Activated naive CD4-positive, alpha-beta T cell treated with anti-CD3 and anti-CD28 coated beads, Interleukin-2, amount 50 U/mL, for 24 hours (primary cell): ENCODE data around the gene SOCS7.

Source experiments
- H3K27ac Mint-ChIP-seq: one replicate; pipeline ENCODE4 v1.8.0; 2021; ENCODE audit warnings: mild to moderate bottlenecking, mixed read lengths
- H3K27me3 Mint-ChIP-seq: one replicate; pipeline ENCODE4 v1.8.0; 2021; ENCODE audit warnings: mixed read lengths
- H3K36me3 Mint-ChIP-seq: one replicate; pipeline ENCODE4 v1.8.0; 2021; ENCODE audit warnings: mixed read lengths
- H3K4me1 Mint-ChIP-seq: one replicate; pipeline ENCODE4 v1.8.0; 2021; ENCODE audit warnings: mixed read lengths
- H3K4me3 Mint-ChIP-seq: one replicate; pipeline ENCODE4 v1.8.0; 2021; ENCODE audit warnings: mild to moderate bottlenecking, mixed read lengths
- H3K9me3 Mint-ChIP-seq: one replicate; pipeline ENCODE4 v1.8.0; 2021; ENCODE audit warnings: mixed read lengths

SOCS7 gene

DNA sequence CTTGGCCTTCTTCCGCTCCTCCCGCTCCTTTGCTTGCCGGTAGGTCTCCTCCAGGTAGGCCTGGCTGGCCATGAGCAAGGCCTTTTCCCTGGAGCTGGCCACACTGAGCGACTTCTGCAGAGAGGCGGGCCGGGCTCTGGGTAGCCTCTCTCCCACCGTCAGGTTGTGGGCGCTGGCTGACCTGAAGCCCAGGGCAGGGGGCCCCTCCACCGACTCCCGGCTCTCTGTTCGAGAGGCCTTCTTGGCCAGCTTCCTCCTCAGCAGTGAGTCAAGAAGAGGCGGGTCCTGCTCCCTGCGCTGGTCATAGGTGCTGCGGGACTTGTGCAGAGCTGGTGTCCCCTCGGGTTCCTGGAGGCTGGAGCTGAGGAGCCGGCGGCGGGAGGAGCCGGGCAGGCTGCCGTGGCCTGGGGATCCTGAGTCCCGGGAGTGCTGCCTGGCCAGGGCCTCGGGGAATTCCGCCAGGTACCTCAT is 20.7 kb upstream of the SOCS7 start:
- H3K27ac Mint-ChIP-seq = no peak overlapping the region
- peaks cover 7% of the 10 kb centered on the region for H3K4me1 Mint-ChIP-seq
- H3K36me3 Mint-ChIP-seq = no peaks in the 10 kb centered on the region
- no peaks in the 10 kb centered on the region for H3K9me3 Mint-ChIP-seq
- no peaks in the 10 kb centered on the region for H3K27me3 Mint-ChIP-seq
- H3K4me3 Mint-ChIP-seq = no peak overlapping the region

DNA sequence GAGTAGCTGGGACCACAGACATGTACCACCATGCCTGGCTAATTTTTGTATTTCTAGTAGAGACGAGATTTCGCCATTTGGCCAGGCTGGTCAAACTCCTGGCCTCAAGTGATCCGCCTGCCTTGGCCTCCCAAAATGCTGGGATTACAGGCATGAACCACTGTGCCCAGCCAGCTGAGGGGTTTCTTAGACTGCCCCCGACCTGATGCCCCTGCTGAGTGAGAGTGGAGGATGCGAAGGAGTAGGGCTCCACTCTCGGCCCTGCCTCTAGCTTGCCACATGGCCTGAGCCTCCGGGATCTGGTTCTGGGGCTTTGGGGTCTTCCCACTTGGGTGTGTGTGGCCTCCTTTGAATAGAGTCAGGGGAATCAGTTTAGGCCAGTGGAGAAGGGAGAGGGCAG is 18.9 kb upstream of the SOCS7 start:
- no peaks in the 10 kb centered on the region for H3K27me3 Mint-ChIP-seq
- no peaks in the 10 kb centered on the region for H3K36me3 Mint-ChIP-seq
- H3K4me1 Mint-ChIP-seq = no peaks in the 10 kb centered on the region
- no peak overlapping the region for H3K27ac Mint-ChIP-seq
- H3K4me3 Mint-ChIP-seq = no peak overlapping the region
- no peaks in the 10 kb centered on the region for H3K9me3 Mint-ChIP-seq

DNA sequence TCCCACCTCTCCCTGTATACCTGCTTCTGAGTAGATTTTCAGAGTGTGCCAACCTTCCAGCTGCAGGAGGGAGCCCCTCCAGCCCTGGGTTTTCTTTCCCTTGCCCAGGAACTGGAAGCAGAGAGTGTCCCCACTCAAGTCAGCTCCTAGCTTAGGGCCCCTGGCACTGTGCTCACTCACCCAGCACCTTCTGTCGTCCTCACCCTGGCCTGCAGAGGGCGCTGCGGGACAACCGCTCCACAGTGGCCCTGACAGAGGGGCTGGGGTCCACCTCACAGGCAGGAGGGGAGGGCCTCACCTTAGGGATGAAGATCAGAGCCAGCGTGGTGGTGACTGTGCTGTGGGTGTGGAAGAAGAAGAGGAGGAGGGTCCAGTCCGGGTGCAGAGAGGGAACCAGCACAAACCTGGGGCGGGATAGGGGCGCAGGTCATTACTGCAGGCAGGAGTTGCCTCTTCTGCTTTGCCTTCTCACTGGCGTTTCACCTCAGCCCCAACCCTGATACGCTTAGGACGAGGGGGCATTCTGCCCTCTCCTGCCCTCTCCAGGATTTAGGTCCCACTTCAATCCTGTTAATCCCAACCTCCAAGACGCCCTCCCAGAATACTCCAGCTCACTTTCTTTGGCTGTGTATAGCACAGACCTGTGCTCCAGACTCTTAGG is 17.9 kb upstream of the SOCS7 start:
- Mint-ChIP-seq H3K9me3 (no peaks in the 10 kb centered on the region), H3K27me3 (no peaks in the 10 kb centered on the region), H3K36me3 (no peaks in the 10 kb centered on the region), H3K27ac (peak overlapping the region; percentile 41), H3K4me1 (no peaks in the 10 kb centered on the region), H3K4me3 (no peak overlapping the region)

DNA sequence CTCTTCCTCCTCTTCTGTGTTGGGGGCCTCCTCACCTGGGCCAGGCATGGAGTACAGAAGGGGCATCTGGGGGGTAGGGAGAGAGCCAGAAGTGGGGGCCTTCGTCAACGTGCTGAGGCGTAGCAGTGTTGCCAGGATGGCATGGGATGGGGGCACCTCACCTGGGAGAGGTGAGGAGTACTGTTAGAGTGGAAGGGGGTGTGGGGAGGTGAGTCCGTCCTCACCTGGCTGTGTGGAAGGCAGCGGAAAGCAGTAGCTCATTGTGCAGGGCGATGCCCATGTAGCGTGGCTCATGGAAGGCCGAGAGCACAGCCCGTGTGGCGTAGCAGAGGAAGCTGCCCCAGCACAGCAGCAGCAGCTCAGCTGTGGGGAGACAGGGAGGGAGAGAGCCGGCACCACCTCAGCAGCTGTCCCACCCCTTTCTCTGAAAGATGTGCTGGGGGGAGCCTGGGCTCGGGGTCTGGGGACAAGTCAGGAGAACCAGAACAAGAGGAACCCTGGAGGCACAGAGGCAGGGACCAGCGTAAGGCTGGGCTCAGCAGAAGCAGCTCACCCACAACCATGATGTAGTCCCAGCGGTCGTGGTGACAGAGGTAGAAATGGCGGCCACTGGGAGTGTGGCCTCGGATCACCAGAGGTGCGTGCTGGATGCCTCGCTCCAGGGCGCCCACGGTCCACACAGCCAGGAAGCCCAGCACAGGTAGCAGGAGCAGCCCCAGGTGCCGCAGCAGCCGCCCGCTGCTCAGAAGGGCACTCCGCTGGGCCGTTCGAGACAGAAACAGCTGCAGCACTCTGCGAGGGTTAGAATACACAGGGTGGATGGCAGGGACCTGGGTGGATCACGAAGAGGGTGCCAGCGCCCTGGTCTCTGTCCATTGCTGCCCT is 16.9 kb upstream of the SOCS7 start:
- Mint-ChIP-seq H3K36me3 (no peaks in the 10 kb centered on the region), H3K27ac (no peak overlapping the region), H3K4me1 (no peaks in the 10 kb centered on the region), H3K27me3 (no peaks in the 10 kb centered on the region), H3K4me3 (no peak overlapping the region), H3K9me3 (no peaks in the 10 kb centered on the region)

DNA sequence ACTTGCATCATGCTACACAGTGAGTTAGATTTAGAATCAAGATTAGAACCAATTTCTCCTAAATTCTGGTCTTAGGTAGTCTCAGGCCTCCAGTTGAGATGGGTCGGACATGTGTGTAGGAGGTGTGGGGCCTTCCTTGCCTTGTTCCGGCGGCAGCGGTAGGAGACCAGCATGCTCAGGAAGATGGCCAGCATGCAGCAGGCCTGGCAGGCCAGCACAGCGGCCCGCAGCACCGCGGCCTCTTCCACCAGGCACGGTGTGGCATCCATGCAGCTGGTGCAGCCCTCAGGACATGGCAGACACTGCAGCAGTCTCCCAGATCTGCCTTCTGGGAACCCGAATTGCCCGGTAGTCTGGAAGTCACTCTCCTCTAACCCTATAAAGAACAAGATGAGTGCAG is 14.8 kb upstream of the SOCS7 start:
- Mint-ChIP-seq H3K4me3 (no peak overlapping the region), H3K27ac (no peak overlapping the region), H3K27me3 (no peaks in the 10 kb centered on the region), H3K4me1 (no peaks in the 10 kb centered on the region), H3K36me3 (no peaks in the 10 kb centered on the region), H3K9me3 (no peaks in the 10 kb centered on the region)

DNA sequence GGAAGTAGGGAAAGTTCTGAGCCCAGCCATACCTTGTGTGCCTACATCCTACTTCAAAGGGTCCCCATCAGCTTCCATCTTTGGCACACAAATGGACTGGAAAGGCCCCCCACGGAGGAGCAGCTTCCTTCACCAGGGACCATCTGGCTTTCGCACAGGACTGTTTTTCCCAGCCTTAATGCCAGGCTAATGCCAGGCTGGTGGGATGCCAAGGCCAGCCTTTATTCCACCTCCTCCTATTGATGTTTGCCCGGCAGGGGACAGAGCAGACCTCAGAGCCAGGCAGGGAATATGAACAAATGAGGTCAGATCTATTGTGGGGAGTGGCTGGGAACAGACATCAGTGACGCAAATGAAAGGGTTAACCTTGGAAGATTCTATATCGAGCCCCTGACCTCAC is 13.6 kb upstream of the SOCS7 start:
- Mint-ChIP-seq H3K4me1 (no peaks in the 10 kb centered on the region), H3K36me3 (no peaks in the 10 kb centered on the region), H3K9me3 (no peaks in the 10 kb centered on the region), H3K4me3 (no peak overlapping the region), H3K27me3 (no peaks in the 10 kb centered on the region), H3K27ac (no peak overlapping the region)

DNA sequence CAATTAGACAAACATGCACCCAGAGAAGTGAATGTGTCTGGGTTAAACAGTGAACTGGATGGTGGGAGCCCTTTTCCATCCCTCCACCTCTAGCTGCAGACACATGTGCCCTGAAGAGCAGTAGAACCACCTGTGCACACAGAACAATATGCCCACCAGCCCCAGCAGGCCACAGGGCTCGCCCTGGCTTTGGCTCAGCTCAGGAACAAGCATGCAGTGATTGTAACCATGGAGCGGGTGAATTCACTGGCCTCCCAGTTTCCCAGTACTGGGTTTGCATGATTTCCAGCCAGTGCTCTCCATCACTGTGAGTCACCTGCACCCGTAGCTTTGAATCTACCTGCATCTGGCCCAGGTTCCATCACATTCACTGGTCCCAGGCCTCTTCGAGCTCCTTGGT is 13.1 kb upstream of the SOCS7 start:
- Mint-ChIP-seq H3K9me3 (no peaks in the 10 kb centered on the region), H3K4me3 (no peak overlapping the region), H3K27me3 (no peaks in the 10 kb centered on the region), H3K4me1 (no peaks in the 10 kb centered on the region), H3K27ac (no peak overlapping the region), H3K36me3 (no peaks in the 10 kb centered on the region)

DNA sequence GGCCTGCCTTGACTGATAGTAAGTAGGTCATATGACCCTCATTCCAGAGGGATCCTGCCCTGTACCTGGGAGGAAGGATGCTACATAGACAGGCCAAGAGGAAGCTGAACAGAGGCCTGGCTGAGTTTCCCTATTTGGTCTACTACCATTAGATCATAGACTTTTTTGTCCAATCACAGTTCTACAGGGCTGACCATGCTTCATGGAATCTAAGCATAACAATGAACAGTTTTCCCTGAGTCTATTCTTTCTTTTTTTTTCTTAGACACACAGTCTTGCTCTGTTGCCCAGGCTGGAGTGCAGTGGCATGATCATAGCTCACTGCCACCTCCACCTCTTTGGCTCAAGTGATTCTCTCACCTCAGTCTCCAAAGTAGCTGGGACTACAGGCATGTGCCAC is 11.8 kb upstream of the SOCS7 start:
- Mint-ChIP-seq H3K27ac (no peak overlapping the region), H3K27me3 (no peaks in the 10 kb centered on the region), H3K36me3 (no peaks in the 10 kb centered on the region), H3K9me3 (no peaks in the 10 kb centered on the region), H3K4me1 (no peaks in the 10 kb centered on the region), H3K4me3 (no peak overlapping the region)

DNA sequence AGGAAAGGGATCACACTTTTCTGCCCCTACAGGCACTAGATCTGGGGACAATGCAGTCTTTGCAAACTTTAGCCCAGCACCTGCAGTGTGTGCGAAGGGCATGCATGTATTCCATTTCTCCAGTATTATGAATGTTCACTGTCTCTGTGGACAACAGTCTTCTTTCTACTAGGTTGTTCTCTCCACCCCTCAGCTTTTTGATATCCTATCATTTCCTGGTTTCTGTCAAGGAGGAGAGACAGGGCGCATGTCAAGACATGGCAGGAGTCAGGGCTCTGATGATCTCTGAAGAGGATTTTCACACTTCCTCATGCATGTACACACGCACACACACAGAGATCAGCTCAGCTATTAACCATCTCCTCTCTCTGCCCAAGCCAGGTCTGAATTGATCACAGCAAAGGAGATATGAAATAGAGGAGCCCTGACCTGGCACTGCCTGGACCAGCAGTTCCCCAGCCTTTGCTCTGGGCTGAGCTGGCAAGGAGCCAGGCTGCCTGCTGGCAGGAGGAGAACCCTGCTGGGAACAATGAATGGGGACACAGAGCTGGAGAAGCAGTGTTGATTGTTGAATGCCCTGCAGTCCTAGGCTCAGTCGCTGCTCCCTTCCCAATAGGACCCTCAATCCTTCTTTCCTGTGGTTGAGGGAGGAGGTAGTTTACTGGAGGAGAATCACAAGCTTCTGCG is 10.5 kb upstream of the SOCS7 start:
- H3K4me1 Mint-ChIP-seq = no peaks in the 10 kb centered on the region
- H3K9me3 Mint-ChIP-seq = no peaks in the 10 kb centered on the region
- H3K27ac Mint-ChIP-seq = no peak overlapping the region

DNA sequence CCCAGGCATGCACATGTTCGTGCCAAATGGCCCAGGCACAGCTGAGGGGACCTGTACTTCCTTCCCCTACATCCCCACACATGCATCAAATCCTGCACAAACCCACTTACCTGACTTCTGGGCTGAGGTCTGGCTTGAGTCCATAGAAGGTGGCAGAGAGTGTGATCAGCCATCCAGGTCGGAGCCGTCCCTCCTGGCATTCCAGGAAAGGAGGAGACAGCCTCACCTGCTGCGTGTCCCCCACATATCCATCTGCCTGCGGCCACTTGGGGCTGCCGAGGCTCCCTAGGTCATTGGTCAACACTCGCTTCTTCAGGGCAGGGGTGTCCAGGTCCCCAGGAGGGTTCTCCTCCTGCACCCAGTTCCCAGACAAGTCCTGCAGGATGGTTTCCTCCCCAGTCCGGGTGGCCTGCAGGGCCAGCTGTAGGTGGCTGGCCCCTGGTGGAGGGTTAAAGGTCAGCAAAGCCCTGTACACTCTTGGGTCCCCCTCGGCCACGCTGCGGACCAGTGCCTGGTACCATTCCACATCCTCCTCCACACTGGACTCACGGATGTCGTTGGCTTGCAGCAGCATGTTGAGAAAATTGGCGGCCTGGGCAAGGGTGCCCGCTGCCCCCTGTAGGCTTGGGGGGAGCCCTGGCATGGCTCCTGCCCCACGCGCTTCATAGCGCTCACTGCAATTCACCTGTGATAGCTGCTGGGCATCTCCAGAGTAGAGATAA is 8.6 kb upstream of the SOCS7 start:
- Mint-ChIP-seq H3K9me3 (no peaks in the 10 kb centered on the region), H3K36me3 (no peaks in the 10 kb centered on the region), H3K4me1 (no peaks in the 10 kb centered on the region), H3K4me3 (no peak overlapping the region), H3K27me3 (no peaks in the 10 kb centered on the region), H3K27ac (no peak overlapping the region)

More for the DNA sequence above, 10.5 kb upstream of the SOCS7 start:
- H3K4me3 Mint-ChIP-seq = no peak overlapping the region
- H3K36me3 Mint-ChIP-seq = no peaks in the 10 kb centered on the region
- no peaks in the 10 kb centered on the region for H3K27me3 Mint-ChIP-seq

DNA sequence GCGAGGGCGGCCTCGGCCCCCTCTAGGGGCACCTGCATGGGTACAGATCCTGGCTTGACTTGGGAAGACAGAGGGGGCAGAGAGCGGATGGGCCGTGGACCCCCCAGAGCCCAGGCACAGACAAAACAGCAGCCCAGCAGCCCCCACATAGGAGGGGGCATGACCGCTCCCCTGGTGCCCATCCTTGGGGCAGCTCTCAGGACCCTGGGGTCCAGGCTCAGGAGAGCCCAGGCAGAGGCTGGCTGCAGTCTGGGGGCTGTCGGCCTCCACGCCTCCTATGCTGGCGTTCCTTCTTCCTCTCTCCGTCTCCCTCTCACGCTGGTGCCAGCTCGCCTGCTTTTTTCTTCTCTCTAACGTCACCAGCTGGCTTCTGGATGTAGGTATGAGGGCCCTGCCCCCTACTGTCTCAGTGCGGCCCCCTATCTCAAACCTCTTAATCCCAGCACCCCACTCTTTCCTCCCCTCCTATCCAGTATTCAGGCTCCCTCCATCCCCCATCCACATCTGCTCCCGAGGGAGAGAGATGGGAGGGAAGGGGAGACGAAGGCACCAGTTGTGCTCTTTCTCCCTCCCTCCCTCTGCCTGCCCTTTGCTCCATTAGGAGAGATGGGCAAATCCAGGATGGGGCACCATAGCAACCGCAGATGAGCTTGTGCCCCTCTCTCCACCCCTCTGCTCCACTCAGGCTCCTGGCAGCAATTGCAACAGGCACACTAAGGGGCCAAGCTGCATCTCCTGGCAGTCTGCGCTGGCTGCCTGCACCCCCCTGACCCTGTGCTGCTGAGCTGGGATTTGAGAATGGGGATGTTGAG is 7.8 kb upstream of the SOCS7 start, which contains the start of gene GPR179:
Gene GPR179, minus strand, starts transcription at position 349 of the 812 bp plus-strand sequence. Its CDS starts 167 bp downstream, at position 182.
- Mint-ChIP-seq H3K4me1 (peaks cover under 1% of the 10 kb centered on the region), H3K36me3 (no peaks in the 10 kb centered on the region), H3K9me3 (no peaks in the 10 kb centered on the region), H3K4me3 (no peak within 1 kb of the TSS), H3K27ac (no peak within 1 kb of the TSS), H3K27me3 (no peaks in the 10 kb centered on the region)

DNA sequence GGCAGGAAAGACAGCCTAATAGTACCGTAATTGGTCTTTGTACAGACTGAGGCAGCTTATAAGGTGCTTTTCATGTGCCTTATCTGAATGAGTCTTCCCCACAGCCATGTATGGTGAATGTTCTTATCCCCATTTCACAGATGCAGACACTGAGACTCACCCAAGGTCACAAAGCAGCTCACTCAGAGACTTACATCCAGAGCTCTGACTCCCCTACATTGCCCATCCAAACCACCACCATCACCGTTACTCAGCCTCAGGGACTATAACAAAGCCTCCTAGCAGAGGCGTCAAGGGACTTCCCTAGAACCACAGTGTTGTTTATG is 7.3 kb upstream of the SOCS7 start:
- Mint-ChIP-seq H3K36me3 (no peaks in the 10 kb centered on the region), H3K9me3 (no peaks in the 10 kb centered on the region), H3K27me3 (no peaks in the 10 kb centered on the region), H3K4me1 (peaks cover 5% of the 10 kb centered on the region), H3K27ac (no peak overlapping the region), H3K4me3 (no peak overlapping the region)

DNA sequence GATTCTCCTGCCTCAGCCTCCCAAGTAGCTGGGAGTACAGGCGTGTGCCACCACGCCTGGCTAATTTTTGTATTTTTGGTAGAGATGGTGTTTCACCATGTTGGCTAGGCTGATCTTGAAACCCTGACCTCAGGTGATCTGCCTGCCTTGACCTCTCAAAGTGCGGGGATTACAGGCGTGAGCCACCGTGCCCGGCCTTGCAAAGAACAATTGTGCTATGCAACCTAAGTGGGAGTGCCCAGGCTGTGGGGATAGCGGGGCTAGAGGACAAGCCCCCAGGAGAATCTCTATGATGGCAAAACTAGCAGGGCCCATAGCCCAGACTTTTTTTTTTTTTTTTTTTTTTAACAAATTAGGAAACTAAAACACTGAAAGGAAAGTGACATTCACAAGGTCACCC is 5.9 kb upstream of the SOCS7 start:
- H3K27me3 Mint-ChIP-seq = no peaks in the 10 kb centered on the region
- no peaks in the 10 kb centered on the region for H3K9me3 Mint-ChIP-seq
- H3K27ac Mint-ChIP-seq = no peak overlapping the region
- H3K36me3 Mint-ChIP-seq = no peaks in the 10 kb centered on the region
- no peak overlapping the region for H3K4me3 Mint-ChIP-seq
- H3K4me1 Mint-ChIP-seq = peaks cover 5% of the 10 kb centered on the region

DNA sequence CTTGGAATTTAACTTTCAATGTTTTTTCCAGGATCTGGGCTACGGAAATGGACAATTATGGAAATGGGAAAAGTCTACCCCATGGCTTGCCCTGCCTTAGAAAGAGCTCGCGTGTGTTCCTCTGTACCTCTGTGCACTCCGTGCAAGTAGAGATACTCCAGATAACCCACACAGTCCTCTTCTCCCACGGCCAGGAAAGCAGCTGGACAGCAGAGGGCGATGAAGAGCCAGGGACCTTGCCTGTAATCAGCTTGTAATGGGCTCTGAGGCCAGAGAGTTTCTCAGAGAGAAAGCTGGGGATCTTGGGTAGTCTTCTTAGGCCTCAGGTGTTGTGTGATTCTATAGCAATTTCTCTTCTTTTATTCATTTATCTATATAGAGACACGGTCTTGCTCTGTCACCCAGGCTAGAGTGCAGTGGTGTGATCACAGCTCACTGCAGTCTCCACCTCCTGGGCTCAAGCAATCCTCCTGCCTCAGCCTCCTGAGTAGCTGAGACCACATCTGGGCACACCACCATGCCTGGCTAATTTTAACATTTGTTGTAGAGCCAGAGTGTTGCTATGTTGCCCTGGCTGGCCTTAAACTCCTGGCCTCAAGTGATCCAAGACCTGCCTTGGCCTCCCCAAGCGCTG is 2.4 kb upstream of the SOCS7 start:
- Mint-ChIP-seq H3K4me3 (no peak overlapping the region), H3K9me3 (no peaks in the 10 kb centered on the region), H3K4me1 (peaks cover 23% of the 10 kb centered on the region), H3K27ac (no peak overlapping the region), H3K27me3 (no peaks in the 10 kb centered on the region), H3K36me3 (no peaks in the 10 kb centered on the region)
